Stomach (tissue), 4 donors: ENCODE results near the gene ERN1.

Experiments used
- CTCF ChIP-seq, 7 experiments: fragments of 450-650 bp in 4 of 7; fragments of 200-600 bp in 3 of 7; sonication (generic) in 3 of 7; IDR thresholded peaks; one replicate each; pipeline ENCODE4 v1.5.1; 2016 to 2019; ENCODE audit warnings: antibody characterized with exemption in 7 of 7, control low read depth in 2 of 7, mild to moderate bottlenecking in 1 of 7
- EP300 ChIP-seq: sonication (generic); formaldehyde crosslinking; IDR thresholded peaks from one replicate; pipeline ENCODE4 v1.6.1; 2017; ENCODE audit warnings: antibody characterized with exemption
- POLR2A ChIP-seq, 4 donors: fragments of 450-650 bp; IDR thresholded peaks; one replicate each; pipeline ENCODE4 v1.6.1; 2016; ENCODE audit warnings: antibody characterized with exemption in 4 of 4, control low read depth in 2 of 4, mild to moderate bottlenecking in 1 of 4, moderate library complexity in 1 of 4
- POLR2AphosphoS5 ChIP-seq, 3 donors: sonication (generic); formaldehyde crosslinking; IDR thresholded peaks; one replicate each; pipeline ENCODE4 v1.6.1; 2016; ENCODE audit warnings: antibody characterized with exemption in 3 of 3

DNA sequence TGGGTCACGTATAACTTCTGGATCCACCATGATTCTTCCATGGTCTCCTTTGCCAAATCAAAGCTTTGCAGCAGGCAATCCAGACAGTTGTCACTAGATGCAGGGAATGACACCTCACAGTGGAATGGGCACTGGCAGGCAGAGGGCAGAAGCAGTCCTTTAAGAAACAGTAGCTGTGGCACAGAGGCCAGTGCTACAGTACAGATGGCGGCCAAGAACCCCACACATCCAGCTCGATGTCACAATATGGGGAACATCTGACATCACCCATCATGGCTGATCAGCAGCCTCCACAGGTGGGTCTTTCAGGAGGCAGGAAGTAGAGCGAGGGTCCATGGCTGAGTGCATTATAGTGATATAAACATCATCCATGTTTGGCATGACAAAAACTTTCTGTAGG, 18.8 kb upstream of the ERN1 start:
- no peak for TF ChIP-seq POLR2A (IDR thresholded peaks at IDR 0.05)
- peak in 1 of 7 experiments; percentile 25 for TF ChIP-seq CTCF (IDR thresholded peaks at IDR 0.05)
- TF ChIP-seq EP300 = no peak
- no peak for TF ChIP-seq POLR2AphosphoS5 (IDR thresholded peaks at IDR 0.05)
